IPS-15b (cell line): Measurements from ENCODE around the gene IGSF3.
"Not testable (repeated sequence)": the region's sequence is repeated elsewhere in the genome, so short reads cannot be mapped to it uniquely, and the experiment has no call there.

Source experiments
- H3K27me3 ChIP-seq: one replicate; pipeline ENCODE4 v1.6.1; 2013; ENCODE audit warnings: low read length; ENCODE audit not compliant: control insufficient read depth, insufficient read depth
- H3K36me3 ChIP-seq: one replicate; pipeline ENCODE4 v1.6.1; 2013; ENCODE audit warnings: low read length; ENCODE audit not compliant: control insufficient read depth, insufficient read depth
- H3K4me1 ChIP-seq: one replicate; pipeline ENCODE4 v1.6.1; 2013; ENCODE audit warnings: mild to moderate bottlenecking, low read length; ENCODE audit not compliant: control insufficient read depth, insufficient read depth
- H3K4me3 ChIP-seq: one replicate; pipeline ENCODE4 v1.5.1; 2013; ENCODE audit warnings: low read depth, low read length
- H3K9ac ChIP-seq: one replicate; pipeline ENCODE4 v1.6.1; 2013; ENCODE audit warnings: low read depth, mild to moderate bottlenecking, low read length
- H3K9me3 ChIP-seq: one replicate; pipeline ENCODE4 v1.6.1; 2013; ENCODE audit warnings: mild to moderate bottlenecking, low read length; ENCODE audit not compliant: control insufficient read depth, insufficient read depth

The IGSF3 gene

DNA sequence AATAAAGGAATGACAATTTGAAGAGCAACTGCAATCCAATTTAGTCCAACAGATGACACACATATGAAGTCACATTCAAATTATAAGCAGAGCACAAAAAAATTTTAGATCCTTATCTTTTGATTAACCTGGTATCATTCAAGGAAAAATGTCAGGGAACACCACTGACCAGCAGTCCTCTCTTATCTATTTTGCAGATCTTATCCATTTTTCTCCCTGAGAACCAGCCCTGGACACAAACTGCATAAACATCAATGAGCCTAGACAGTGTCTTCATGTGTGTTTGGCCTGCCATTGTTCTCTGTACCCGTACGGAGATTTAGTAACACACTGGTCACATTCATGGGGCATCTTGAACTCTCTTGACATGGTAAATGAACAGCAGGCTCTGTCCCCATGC lies 14.9 kb downstream of the IGSF3 start:
- not testable (repeated sequence) for H3K9ac ChIP-seq, H3K4me1 ChIP-seq, H3K27me3 ChIP-seq, H3K36me3 ChIP-seq, H3K4me3 ChIP-seq, H3K9me3 ChIP-seq

DNA sequence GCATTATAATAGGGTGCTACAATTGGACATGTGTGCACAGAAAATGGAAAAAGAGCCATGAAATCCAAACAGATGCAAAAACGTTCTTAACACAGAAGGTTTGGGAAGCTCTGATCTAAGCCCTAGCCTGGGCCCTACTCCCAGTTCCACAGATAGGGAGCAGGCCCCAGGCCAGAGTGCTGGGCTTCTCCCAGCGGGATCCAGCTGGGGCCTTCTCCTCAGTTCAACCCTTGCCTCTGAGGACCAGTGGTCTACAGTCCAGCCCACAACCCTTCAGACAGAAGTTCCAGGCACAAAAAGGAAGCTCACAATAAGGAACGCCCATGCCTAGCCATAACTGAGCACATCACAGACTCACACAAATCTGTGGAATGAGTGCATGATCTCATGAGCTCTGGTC lies 16.8 kb downstream of the IGSF3 start:
- H3K27me3 ChIP-seq, H3K9me3 ChIP-seq: not testable (repeated sequence)

DNA sequence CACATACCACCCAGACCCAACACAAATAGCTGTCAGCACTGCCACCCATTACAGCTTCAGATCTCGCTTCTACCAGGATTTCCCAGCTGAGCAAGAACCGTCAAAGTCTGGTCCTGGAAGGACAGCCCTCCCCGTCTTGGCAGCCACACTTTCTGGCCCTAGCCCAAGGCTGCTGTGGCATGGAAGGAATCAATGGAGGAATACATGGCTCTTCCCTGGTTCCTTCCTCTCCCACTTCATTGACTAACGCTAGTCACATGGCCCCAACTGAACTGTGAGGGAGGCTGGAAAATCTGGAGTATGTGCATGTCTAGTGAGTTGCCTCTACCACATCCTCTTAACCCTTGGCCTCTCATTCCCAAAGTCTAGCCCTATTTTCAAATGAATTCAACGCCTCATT lies 18.5 kb downstream of the IGSF3 start:
- H3K4me3 ChIP-seq, H3K27me3 ChIP-seq, H3K9me3 ChIP-seq: not testable (repeated sequence)

More for the DNA sequence above, 16.8 kb downstream of the IGSF3 start:
- H3K36me3 ChIP-seq, H3K4me3 ChIP-seq, H3K9ac ChIP-seq: not testable (repeated sequence)
- peaks cover 13% of the 10 kb centered on the region for H3K4me1 ChIP-seq

DNA sequence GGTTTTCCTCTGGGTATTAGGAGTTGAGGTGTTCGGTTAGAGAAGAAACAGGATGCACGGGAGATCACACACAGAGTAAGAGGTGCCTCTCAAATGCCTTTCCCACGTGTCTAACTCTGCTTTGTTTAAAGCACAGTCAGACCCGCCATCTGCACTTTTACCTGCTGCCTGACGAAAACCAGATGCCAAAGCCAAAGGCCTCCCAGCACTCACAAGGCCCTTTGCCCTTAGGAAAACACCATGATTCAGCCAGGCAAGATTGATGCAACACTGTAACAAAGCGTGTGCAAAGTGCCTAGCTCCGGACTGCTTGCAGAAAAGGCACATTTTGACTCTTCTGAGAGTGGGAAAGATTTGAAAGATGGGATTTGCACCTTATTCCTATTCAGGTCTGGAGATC lies 19.2 kb downstream of the IGSF3 start:
- not testable (repeated sequence) for H3K9ac ChIP-seq, H3K36me3 ChIP-seq, H3K27me3 ChIP-seq, H3K9me3 ChIP-seq, H3K4me3 ChIP-seq
- peaks cover 12% of the 10 kb centered on the region for H3K4me1 ChIP-seq

More for the DNA sequence above, 18.5 kb downstream of the IGSF3 start:
- H3K4me1 ChIP-seq: peaks cover 13% of the 10 kb centered on the region
- H3K9ac ChIP-seq, H3K36me3 ChIP-seq: not testable (repeated sequence)

DNA sequence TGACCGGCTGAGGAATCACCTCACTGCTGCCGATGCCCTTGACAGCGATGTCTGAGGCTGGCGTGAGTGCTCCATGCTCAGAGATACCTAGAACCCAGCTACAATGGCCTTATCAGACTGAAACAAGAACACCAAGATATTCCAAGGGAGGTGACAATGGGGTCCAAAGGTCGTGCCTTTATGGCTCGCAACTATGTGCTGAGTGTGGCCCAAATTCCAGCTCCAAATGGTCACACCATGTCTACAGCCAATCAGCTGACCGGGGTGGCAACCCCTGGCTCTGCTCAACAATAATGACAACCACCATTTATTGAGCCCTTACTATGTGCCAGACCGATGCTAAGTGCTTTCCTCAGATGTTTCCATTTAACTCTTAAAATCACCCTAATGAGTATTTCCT lies 20.3 kb downstream of the IGSF3 start:
- not testable (repeated sequence) for H3K36me3 ChIP-seq, H3K9ac ChIP-seq, H3K27me3 ChIP-seq, H3K4me1 ChIP-seq, H3K4me3 ChIP-seq, H3K9me3 ChIP-seq

DNA sequence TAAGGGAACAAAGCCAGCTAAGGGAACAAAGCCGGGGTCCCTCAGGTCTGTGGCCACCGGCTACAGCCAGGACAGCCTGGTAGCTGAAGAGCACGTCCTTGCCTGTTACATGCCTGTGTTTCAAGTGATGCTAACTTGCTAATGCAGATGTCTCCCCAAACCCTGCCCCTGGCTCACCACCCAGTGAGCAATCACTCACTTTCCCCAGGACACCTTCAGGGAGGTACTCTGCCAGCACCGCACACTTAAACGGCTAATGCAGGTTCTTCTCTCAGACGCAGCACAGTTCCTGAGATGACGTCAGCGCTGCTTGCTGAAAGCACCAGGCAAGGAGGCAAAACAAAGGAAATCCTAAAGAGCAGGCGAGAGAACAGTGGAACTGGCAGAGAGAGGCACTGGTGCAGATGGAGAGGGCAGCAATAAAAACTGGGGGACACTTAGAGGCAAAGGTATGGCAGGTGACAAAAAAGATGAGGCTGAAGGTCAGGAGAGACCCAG lies 20.8 kb downstream of the IGSF3 start:
- not testable (repeated sequence) for H3K4me3 ChIP-seq, H3K9ac ChIP-seq, H3K27me3 ChIP-seq

DNA sequence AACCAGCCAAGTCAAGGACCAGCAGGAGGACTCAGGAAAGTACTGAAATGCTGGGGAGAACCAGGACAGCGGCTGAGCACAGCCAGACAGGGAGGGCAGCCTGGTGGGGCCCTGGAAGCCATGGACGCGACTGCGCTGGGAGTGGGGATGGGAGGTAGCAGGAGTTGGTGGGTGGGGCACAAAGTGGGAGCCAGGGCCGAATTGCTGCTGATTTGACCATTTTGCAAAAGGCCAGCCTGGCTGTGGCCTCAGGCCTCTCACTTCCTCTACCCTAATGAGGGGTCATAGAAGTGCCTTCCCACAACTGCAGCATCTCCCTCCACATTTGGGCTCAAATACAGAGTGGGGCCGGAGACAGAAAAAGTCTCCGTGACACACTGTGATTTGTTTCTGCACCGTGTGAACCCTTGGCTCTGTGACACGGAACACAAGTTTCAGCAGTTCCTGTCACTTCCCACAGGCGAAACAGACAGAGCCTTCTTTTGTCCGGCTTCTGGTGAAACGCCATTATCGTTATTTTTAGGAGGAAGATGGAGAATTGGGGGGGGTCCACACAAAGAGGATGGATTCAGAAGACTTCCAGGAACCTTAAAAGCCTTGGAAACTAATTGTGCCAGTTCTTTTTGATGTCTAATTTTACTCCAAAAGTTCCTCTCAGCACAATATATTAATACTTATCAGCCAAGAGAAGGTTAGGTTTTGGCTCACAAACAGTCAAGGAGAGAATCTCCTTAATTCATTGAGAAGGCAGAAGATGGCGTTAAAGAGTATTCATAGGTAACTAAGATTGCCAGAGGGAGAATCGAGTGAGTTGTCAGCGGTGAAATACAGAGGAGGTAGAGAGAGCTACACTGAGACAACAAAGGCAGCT lies 21.5 kb downstream of the IGSF3 start:
- not testable (repeated sequence) for H3K27me3 ChIP-seq, H3K36me3 ChIP-seq, H3K4me1 ChIP-seq, H3K9ac ChIP-seq, H3K4me3 ChIP-seq, H3K9me3 ChIP-seq

More for the DNA sequence above, 20.8 kb downstream of the IGSF3 start:
- H3K9me3 ChIP-seq, H3K36me3 ChIP-seq, H3K4me1 ChIP-seq: not testable (repeated sequence)

DNA sequence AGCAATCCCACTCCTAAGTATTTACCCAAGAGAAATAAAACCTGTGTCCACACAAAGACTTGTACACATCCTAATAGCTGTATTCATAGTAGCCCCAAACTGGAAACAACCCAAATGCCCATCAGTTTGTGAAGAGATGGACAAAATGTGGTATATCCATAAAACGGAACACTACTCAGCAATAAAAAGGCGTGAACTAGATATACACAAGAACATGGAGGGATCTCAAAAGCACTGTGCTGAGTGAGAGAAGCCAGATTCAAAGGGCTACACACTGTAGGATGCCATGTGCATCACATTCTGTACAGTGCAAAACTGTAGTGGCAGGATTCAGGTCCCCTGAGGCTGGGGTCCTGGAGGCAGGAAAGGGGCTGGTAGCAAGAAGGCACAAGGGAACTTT lies 22.5 kb downstream of the IGSF3 start:
- H3K4me3 ChIP-seq, H3K9ac ChIP-seq, H3K9me3 ChIP-seq, H3K4me1 ChIP-seq, H3K36me3 ChIP-seq, H3K27me3 ChIP-seq: not testable (repeated sequence)

DNA sequence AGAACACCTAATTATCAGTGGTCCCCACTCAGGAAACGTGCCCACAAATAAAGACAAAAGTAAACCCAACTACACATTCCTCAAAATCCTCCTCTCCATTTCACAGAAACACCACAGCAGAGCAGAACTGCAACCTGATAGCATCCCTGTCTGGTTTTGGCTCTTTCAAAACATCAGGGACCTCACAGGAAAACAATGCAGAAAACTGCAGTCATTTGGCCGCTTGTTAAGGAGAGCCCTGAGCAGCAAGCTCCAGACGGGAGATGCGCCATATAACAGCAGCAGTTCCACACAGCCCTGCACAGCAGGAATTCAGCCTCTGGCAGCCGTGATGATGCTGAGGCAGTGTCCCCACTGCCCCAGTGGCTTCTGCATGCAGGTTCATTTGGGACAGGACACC lies 23.4 kb downstream of the IGSF3 start:
- H3K4me3 ChIP-seq, H3K36me3 ChIP-seq, H3K9ac ChIP-seq, H3K9me3 ChIP-seq, H3K4me1 ChIP-seq, H3K27me3 ChIP-seq: not testable (repeated sequence)

DNA sequence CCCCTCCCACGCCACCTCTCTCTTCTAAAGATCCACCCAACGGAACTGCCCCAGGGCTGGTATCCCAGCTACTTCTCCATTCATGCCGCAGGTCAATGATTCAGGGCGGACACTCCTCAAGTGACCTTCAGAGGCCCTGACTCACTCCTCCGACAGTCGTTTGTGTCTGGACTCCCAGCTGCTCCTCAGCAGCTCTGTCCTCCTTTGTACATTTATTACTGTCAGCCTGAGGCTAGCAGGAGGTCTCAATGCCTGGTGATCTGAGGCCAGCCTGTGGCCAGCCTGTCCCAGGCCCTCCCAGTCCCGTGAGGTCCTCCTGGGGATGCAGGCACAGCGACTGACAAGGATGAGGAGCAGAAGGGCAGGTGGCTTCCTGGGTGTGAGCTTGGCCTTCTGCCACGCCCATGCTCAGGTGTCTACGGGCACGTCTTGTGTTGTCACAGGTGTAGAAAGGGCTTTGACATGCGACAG lies 24.2 kb downstream of the IGSF3 start:
- not testable (repeated sequence) for H3K36me3 ChIP-seq, H3K9me3 ChIP-seq, H3K9ac ChIP-seq, H3K4me3 ChIP-seq, H3K4me1 ChIP-seq, H3K27me3 ChIP-seq

DNA sequence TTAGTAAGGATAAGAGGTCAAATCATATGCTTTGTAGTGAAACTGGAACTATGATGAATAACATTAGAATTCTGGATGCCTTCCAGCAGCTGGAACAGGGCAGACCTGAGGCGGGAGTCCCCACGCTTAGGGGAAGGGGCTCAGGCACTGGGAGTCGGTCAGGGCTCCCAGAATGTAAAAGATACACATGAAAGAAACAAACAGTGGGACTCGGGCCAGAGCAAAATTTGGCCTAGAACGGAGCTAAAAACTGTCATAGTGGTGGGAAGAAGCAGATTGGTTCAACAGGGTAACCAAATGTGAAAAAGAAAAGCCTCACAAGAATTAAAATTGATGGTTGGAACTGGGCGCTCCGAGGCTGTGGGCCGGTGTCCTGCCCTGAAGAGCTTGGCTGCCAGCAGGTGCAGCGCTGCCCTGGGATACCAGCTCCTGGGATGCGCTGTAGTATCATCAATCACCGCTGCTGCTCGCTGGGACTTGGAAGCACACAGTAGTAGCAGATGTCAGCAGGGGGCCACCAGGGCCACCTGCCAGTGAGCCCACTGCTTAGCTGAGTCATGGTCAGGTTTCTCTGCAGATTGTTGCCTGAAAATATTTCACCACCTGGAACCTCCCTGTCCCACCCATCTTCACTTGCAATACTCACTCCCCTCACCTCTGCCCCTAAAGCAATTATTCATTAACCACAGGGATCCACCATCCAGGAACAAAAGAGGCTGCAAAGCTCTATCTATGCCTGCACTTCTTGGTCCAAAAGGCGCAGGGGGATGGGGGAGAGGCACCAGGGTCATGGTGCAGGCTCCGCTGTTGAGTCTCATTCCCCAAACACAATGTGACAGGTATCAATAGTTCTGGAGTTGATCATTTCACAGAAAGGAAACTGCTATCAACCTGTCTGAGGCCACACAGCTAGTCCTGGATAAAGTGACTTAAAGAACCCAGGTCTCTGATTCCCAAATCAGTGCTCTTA lies 24.9 kb downstream of the IGSF3 start:
- not testable (repeated sequence) for H3K9ac ChIP-seq, H3K36me3 ChIP-seq, H3K9me3 ChIP-seq, H3K27me3 ChIP-seq, H3K4me1 ChIP-seq, H3K4me3 ChIP-seq

DNA sequence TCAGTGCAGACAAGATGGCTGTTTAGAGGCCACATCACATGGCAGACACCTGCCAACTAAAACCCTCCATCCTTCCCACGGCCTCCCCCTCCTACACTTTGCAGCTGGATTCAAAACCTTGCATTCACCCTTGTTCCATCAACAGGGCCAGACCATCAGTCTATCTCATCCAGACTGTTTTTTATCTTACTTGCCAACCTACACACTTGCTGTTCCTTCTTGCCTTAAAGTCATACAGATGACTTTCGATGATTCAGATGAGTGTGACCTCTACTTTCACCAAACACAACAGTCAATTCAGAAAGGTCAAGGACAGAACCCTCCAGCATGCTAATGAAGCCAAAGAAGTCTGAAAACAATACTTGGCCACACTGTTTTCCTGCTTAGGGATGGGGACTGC lies 29.9 kb downstream of the IGSF3 start:
- not testable (repeated sequence) for H3K36me3 ChIP-seq, H3K9ac ChIP-seq, H3K4me1 ChIP-seq, H3K27me3 ChIP-seq, H3K9me3 ChIP-seq, H3K4me3 ChIP-seq
